HEK293T (cell line): ENCODE measurements around the gene PIGR.

Experiments used
- CTCF ChIA-PET: fragments of 350-600 bp; formaldehyde crosslinking; extraction: SDS; loops from one replicate; lab custom pipeline; 2021; ENCODE audit warnings: antibody characterized with exemption, inconsistent platforms; lab: Yijun Ruan, JAX
- POLR2A ChIA-PET: fragments of 350-600 bp; formaldehyde crosslinking; extraction: SDS; loops from one replicate; lab custom pipeline; 2020; ENCODE audit warnings: antibody characterized with exemption, inconsistent platforms; lab: Yijun Ruan, JAX
- DNase-seq: peaks from one replicate; pipeline ENCODE4 v3.0.0; 2012; ENCODE audit warnings: mixed read lengths; ENCODE audit errors: extremely low spot score
- ARNT ChIP-seq: fragments of 450-650 bp; IDR thresholded peaks from 2 replicates; pipeline ENCODE4 v1.6.1; 2017; ENCODE audit warnings: mild to moderate bottlenecking
- BHLHE40 ChIP-seq: fragments of 450-650 bp; IDR thresholded peaks from 2 replicates; pipeline ENCODE4 v1.6.1; 2016; ENCODE audit warnings: mild to moderate bottlenecking, moderate library complexity, borderline replicate concordance
- CTBP1 ChIP-seq: fragments of 450-650 bp; IDR thresholded peaks from 2 replicates; pipeline ENCODE4 v1.6.1; 2016; ENCODE audit warnings: borderline replicate concordance
- ELF4 ChIP-seq: fragments of 450-650 bp; IDR thresholded peaks from 2 replicates; pipeline ENCODE4 v1.6.1; 2017; ENCODE audit warnings: antibody characterized with exemption
- FOXA1 ChIP-seq: fragments of 450-650 bp; IDR thresholded peaks from 2 replicates; pipeline ENCODE4 v1.6.1; 2016; ENCODE audit warnings: mild to moderate bottlenecking
- FOXK2 ChIP-seq: fragments of 450-650 bp; IDR thresholded peaks from 2 replicates; pipeline ENCODE4 v1.6.1; 2016; ENCODE audit warnings: mild to moderate bottlenecking
- FOXM1 ChIP-seq: fragments of 450-650 bp; IDR thresholded peaks from 2 replicates; pipeline ENCODE4 v1.6.1; 2017; ENCODE audit warnings: mild to moderate bottlenecking, borderline replicate concordance
- HDGF ChIP-seq: fragments of 450-650 bp; IDR thresholded peaks from 2 replicates; pipeline ENCODE4 v1.6.1; 2017; ENCODE audit warnings: antibody characterized with exemption, borderline replicate concordance
- L3MBTL2 ChIP-seq: fragments of 450-650 bp; conservative IDR thresholded peaks from 2 replicates; pipeline ENCODE4 v1.6.1; 2016; ENCODE audit warnings: mild to moderate bottlenecking
- LEF1 ChIP-seq: fragments of 450-650 bp; IDR thresholded peaks from 2 replicates; pipeline ENCODE4 v1.6.1; 2017; ENCODE audit warnings: mild to moderate bottlenecking, borderline replicate concordance
- NFRKB ChIP-seq: fragments of 450-650 bp; IDR thresholded peaks from 2 replicates; pipeline ENCODE4 v1.6.1; 2016; ENCODE audit warnings: mild to moderate bottlenecking, moderate library complexity
- PKNOX1 ChIP-seq: fragments of 450-650 bp; IDR thresholded peaks from 2 replicates; pipeline ENCODE4 v1.6.1; 2016
- SP1 ChIP-seq: fragments of 450-650 bp; IDR thresholded peaks from 2 replicates; pipeline ENCODE4 v1.6.1; 2017
- SUZ12 ChIP-seq: fragments of 450-650 bp; IDR thresholded peaks from 2 replicates; pipeline ENCODE4 v1.6.1; 2016; ENCODE audit warnings: mild to moderate bottlenecking
- TARDBP ChIP-seq: fragments of 450-650 bp; IDR thresholded peaks from 2 replicates; pipeline ENCODE4 v1.6.1; 2016
- ZNF384 ChIP-seq: fragments of 450-650 bp; IDR thresholded peaks from 2 replicates; pipeline ENCODE4 v1.6.1; 2016

PIGR gene

GRCh38 chr1:206935491-206936067, 10.7 kb downstream of the PIGR start:
- DNase-seq = peak; percentile 79
- POLR2A ChIA-PET = no interaction called here
- CTCF ChIA-PET = interaction anchor here (0.5 to 2.0 kb wide), 9 partner anchors 14 to 575 kb away, joined by 3 to 13 read pairs (median 4); no protein-coding TSS in a partner anchor

GRCh38 chr1:206933333-206933945, 12.8 kb downstream of the PIGR start:
- peak; percentile 78 for DNase-seq
- ChIA-PET CTCF (interaction anchor here (0.6 to 2.1 kb wide), 12 partner anchors 9 to 453 kb away, joined by 3 to 11 read pairs (median 3); partner anchors contain the start of gene PIGR), POLR2A (interaction anchor here (0.6 kb wide), 1 partner anchor 431 kb away, joined by 3 read pairs; no protein-coding TSS in a partner anchor)
- TF ChIP-seq HDGF = no peak
- TF ChIP-seq ELF4 = no peak
- no peak for TF ChIP-seq TARDBP
- no peak for TF ChIP-seq PKNOX1
- TF ChIP-seq ZNF384 = no peak
- no peak for TF ChIP-seq ARNT
- no peak for TF ChIP-seq FOXA1
- TF ChIP-seq CTBP1 = no peak
- no peak for TF ChIP-seq NFRKB
- no peak for TF ChIP-seq BHLHE40
- TF ChIP-seq FOXK2 = no peak
- TF ChIP-seq SUZ12 = no peak
- no peak for TF ChIP-seq L3MBTL2
- no peak for TF ChIP-seq FOXM1
- no peak for TF ChIP-seq LEF1
- no peak for TF ChIP-seq SP1

More at GRCh38 chr1:206935491-206936067, 10.7 kb downstream of the PIGR start:
- no peak for TF ChIP-seq LEF1
- no peak for TF ChIP-seq ARNT
- TF ChIP-seq BHLHE40 = no peak
- TF ChIP-seq L3MBTL2 = no peak
- no peak for TF ChIP-seq FOXA1
- TF ChIP-seq FOXK2 = no peak

- DNase-seq = no peak
- TF ChIP-seq FOXM1 = no peak
- TF ChIP-seq ARNT = no peak
- TF ChIP-seq CTBP1 = no peak
- no peak for TF ChIP-seq LEF1
- no peak for TF ChIP-seq NFRKB
- TF ChIP-seq TARDBP = no peak
- no peak for TF ChIP-seq L3MBTL2
- no peak for TF ChIP-seq FOXK2
- TF ChIP-seq PKNOX1 = no peak
- no peak for TF ChIP-seq ZNF384
- TF ChIP-seq SP1 = no peak
- TF ChIP-seq SUZ12 = no peak
- no peak for TF ChIP-seq BHLHE40
- no peak for TF ChIP-seq ELF4
- no peak for TF ChIP-seq HDGF
- no peak for TF ChIP-seq FOXA1
- POLR2A ChIA-PET = no interaction called here
- CTCF ChIA-PET = interaction anchor here (0.6 to 2.1 kb wide), 6 partner anchors 10 to 50 kb away, joined by 3 to 11 read pairs (median 3); no protein-coding TSS in a partner anchor
Measured at GRCh38 chr1:206932177-206932576, 14.1 kb downstream of the PIGR start.

- no peak for TF ChIP-seq TARDBP
- TF ChIP-seq HDGF = no peak
- no peak for TF ChIP-seq LEF1
- TF ChIP-seq ELF4 = no peak
- no peak for TF ChIP-seq CTBP1
- no peak for TF ChIP-seq PKNOX1
- TF ChIP-seq SP1 = no peak
- TF ChIP-seq L3MBTL2 = no peak
- CTCF ChIA-PET = interaction anchor here (0.6 to 2.1 kb wide), 6 partner anchors 9 to 50 kb away, joined by 3 to 11 read pairs (median 3); no protein-coding TSS in a partner anchor
- peak; percentile 48 for DNase-seq
- POLR2A ChIA-PET = no interaction called here
Measured at GRCh38 chr1:206931709-206932108, 14.6 kb downstream of the PIGR start.

- ChIA-PET CTCF (interaction anchor here (1.1 kb wide), 1 partner anchor 9 kb away, joined by 4 read pairs; the partner anchor contains the start of gene FCMR), POLR2A (no interaction called here)
Measured at GRCh38 chr1:206930210-206930798, 16.0 kb downstream of the PIGR start.

More at GRCh38 chr1:206930210-206930798, 16.0 kb downstream of the PIGR start:
- DNase-seq = no peak
- TF ChIP-seq SP1 (no peak), NFRKB (no peak), BHLHE40 (no peak), L3MBTL2 (no peak), ARNT (no peak), FOXK2 (no peak), LEF1 (no peak), FOXA1 (no peak)
